HepG2 (cell line): ENCODE measurements around the gene CEP250. TPM values are rescaled to one million over a fixed set of nuclear protein-coding genes. Genes with fewer than 3 reads are reported as not detected.

Experiments
- ATAC-seq: fragments of 200-7000 bp; cut with Tn5 transposase; 3 replicates; pipeline ENCODE4 v1.9.1; 2020; ENCODE audit warnings: mild to moderate bottlenecking, moderate library complexity
- BruUV-seq: library from RNA; stranded (reverse); fragments of 400-500 nt; replicated peaks from 2 replicates; lab custom pipeline; 2021; lab: Mats Ljungman, UMichigan
- CTCF ChIA-PET: fragments of 300-600 bp; formaldehyde crosslinking; extraction: SDS; loops from one replicate; lab custom pipeline; 2021; ENCODE audit warnings: low total read pairs, inconsistent platforms, low intra/inter-chr PET ratio; lab: Yijun Ruan, JAX
- POLR2A ChIA-PET: fragments of 350-600 bp; sonication (Branson Sonifier 250); formaldehyde crosslinking; loops from one replicate; lab custom pipeline; 2020; ENCODE audit warnings: antibody characterized with exemption, inconsistent platforms; lab: Yijun Ruan, JAX
- DNase-seq: peaks from one replicate; pipeline ENCODE4 v3.0.0-alpha.2; 2015; ENCODE audit warnings: low spot score
- FAIRE-seq: peaks from 3 replicates; lab custom pipeline; 2011; peaks lifted over from hg19 to GRCh38; lab: Jason Lieb, UNC
- H2AFZ ChIP-seq: one replicate; pipeline ENCODE4 v1.6.1; 2011; ENCODE audit warnings: low read length, inconsistent platforms
- H3K27ac ChIP-seq: fragments of 300-600 bp; 3 replicates; pipeline ENCODE4 v1.8.0; 2011; ENCODE audit warnings: mixed run types, mild to moderate bottlenecking, mixed read lengths, low read length, inconsistent platforms; ENCODE audit not compliant: insufficient read depth; ENCODE audit errors: extremely low read length
- H3K27me3 ChIP-seq, 2 experiments: fragments of 200-600 bp in 1 of 2; 2 replicates in 1 of 2; 3 replicates in 1 of 2; pipeline versions ENCODE4 v1.6.0 to v1.8.0; 2011; ENCODE audit warnings: low read length in 2 of 2, mild to moderate bottlenecking in 2 of 2, moderate library complexity in 2 of 2, inconsistent platforms in 1 of 2; ENCODE audit not compliant: insufficient read depth in 2 of 2, control insufficient read depth in 1 of 2
- H3K36me3 ChIP-seq, 2 experiments: fragments of 200-600 bp in 1 of 2; replicated peaks in 1 of 2; 2 replicates in 1 of 2; 3 replicates in 1 of 2; pipeline versions ENCODE4 v1.5.1 to v1.8.0; 2011; ENCODE audit warnings: low read length in 2 of 2, inconsistent platforms in 1 of 2; ENCODE audit not compliant: insufficient read depth in 2 of 2, control insufficient read depth in 1 of 2
- H3K4me1 ChIP-seq: 2 replicates; pipeline ENCODE4 v1.5.1; 2012; ENCODE audit warnings: low read length, inconsistent platforms; ENCODE audit not compliant: insufficient read depth
- H3K4me2 ChIP-seq: 2 replicates; pipeline ENCODE4 v1.6.0; 2011; ENCODE audit warnings: low read depth, low read length, inconsistent platforms
- H3K4me3 ChIP-seq, 3 experiments: fragments of 200-600 bp in 1 of 3; sonication (generic), shearing (Covaris generic) in 1 of 3; replicated peaks in 1 of 3; 2 replicates each; pipeline ENCODE4 v1.5.1; 2011 to 2016; ENCODE audit warnings: low read length in 3 of 3, inconsistent platforms in 2 of 3, low read depth in 2 of 3, mild to moderate bottlenecking in 2 of 3, control low read depth in 1 of 3, mixed read lengths in 1 of 3; ENCODE audit not compliant: insufficient read depth in 1 of 3
- H3K79me2 ChIP-seq: one replicate; pipeline ENCODE4 v1.6.1; 2011; ENCODE audit warnings: low read length, inconsistent platforms; ENCODE audit not compliant: insufficient read depth
- H3K9ac ChIP-seq: 2 replicates; pipeline ENCODE4 v1.6.0; 2011; ENCODE audit warnings: mild to moderate bottlenecking, low read depth, low read length, inconsistent platforms; ENCODE audit not compliant: insufficient read depth
- H3K9me3 ChIP-seq: 2 replicates; pipeline ENCODE4 v1.5.1; 2012; ENCODE audit warnings: mild to moderate bottlenecking, low read length
- H4K20me1 ChIP-seq: 2 replicates; pipeline ENCODE4 v1.6.0; 2011; ENCODE audit warnings: inconsistent platforms, mild to moderate bottlenecking, low read length, moderate library complexity; ENCODE audit not compliant: insufficient read depth
- AFF4 ChIP-seq: sonication (generic); formaldehyde crosslinking; IDR thresholded peaks from 2 replicates; pipeline ENCODE4 v1.4.0; 2020; ENCODE audit warnings: missing genetic modification reagents
- ATRX ChIP-seq: sonication (generic); formaldehyde crosslinking; IDR thresholded peaks from 2 replicates; pipeline ENCODE4 v1.4.0; 2020; ENCODE audit warnings: missing genetic modification reagents, borderline replicate concordance
- BCLAF1 ChIP-seq: fragments of 450-650 bp; IDR thresholded peaks from 2 replicates; pipeline ENCODE4 v1.6.1; 2017; ENCODE audit warnings: mild to moderate bottlenecking
- ETV6 ChIP-seq: sonication (generic); formaldehyde crosslinking; conservative IDR thresholded peaks from 2 replicates; pipeline ENCODE4 v1.4.0; 2020; ENCODE audit warnings: missing genetic modification reagents
- EZH2 ChIP-seq: conservative IDR thresholded peaks from 2 replicates; pipeline ENCODE4 v1.6.1; 2012; ENCODE audit warnings: mild to moderate bottlenecking, low read depth, low read length, moderate library complexity
- KLF16 ChIP-seq, 2 experiments: sonication (generic) in 1 of 2; formaldehyde crosslinking in 1 of 2; IDR thresholded peaks; 2 replicates each; pipeline versions ENCODE4 v1.6.1 to v1.8.0; 2016 to 2023; ENCODE audit warnings: missing genetic modification reagents in 2 of 2, missing compliant biosample characterization in 1 of 2
- PATZ1 ChIP-seq: sonication (generic); formaldehyde crosslinking; IDR thresholded peaks from 2 replicates; pipeline ENCODE4 v1.4.0; 2020; ENCODE audit warnings: missing genetic modification reagents
- TBL1XR1 ChIP-seq: fragments of 150-350 bp; IDR thresholded peaks from 2 replicates; pipeline ENCODE4 v1.6.1; 2014; ENCODE audit warnings: borderline replicate concordance, low read length; ENCODE audit not compliant: partially characterized antibody
- YEATS2 ChIP-seq: sonication (generic); formaldehyde crosslinking; IDR thresholded peaks from 2 replicates; pipeline ENCODE4 v1.4.0; 2020; ENCODE audit warnings: missing genetic modification reagents, borderline replicate concordance
- ZFP37 ChIP-seq: sonication (generic); formaldehyde crosslinking; IDR thresholded peaks from 2 replicates; pipeline ENCODE4 v1.4.0; 2020; ENCODE audit warnings: missing genetic modification reagents, borderline replicate concordance
- ZFP82 ChIP-seq: sonication (generic); formaldehyde crosslinking; IDR thresholded peaks from 2 replicates; pipeline ENCODE4 v1.5.1; 2020; ENCODE audit warnings: mild to moderate bottlenecking, missing genetic modification reagents, borderline replicate concordance
- ZNF83 ChIP-seq: sonication (generic); formaldehyde crosslinking; IDR thresholded peaks from 2 replicates; pipeline ENCODE4 v1.4.0; 2020; ENCODE audit warnings: missing genetic modification reagents, mild to moderate bottlenecking, borderline replicate concordance
- ZNF841 ChIP-seq: sonication (generic); formaldehyde crosslinking; IDR thresholded peaks from 2 replicates; pipeline ENCODE4 v1.8.1; 2023; ENCODE audit warnings: missing genetic modification reagents, borderline replicate concordance
- WGBS: methylation state at CpG from one replicate; pipeline ENCODE4 v1.1.6; 2017; ENCODE audit warnings: low lambda C conversion rate; 5-methylcytosine and 5-hydroxymethylcytosine counted together
- in situ Hi-C: cut with HindIII; loops from 2 replicates; pipeline ENCODE4 v1.10.0; 2017; ENCODE audit warnings: low pct_unique_long_range_greater_than_20kb; ENCODE audit not compliant: extremely low pct_ligation_motif_present
- intact Hi-C: fragments of 100-400 bp; cut with micrococcal nuclease; formaldehyde crosslinking; loops from one replicate; pipeline ENCODE4 v1.10.0; 2022; ENCODE audit not compliant: unreplicated experiment
- polyA plus RNA-seq, 8 experiments: library from polyadenylated mRNA; depleted of rRNA in 3 of 8; stranded (reverse) in 7 of 8; unstranded in 1 of 8; fragments of >200 nt; fragmentation: Illumina TruSeq in 4 of 8; extraction: Trizol in 4 of 8; gene quantifications; 2 replicates each; pipeline versions ENCODE4 v1.2.1 to v1.2.3, GENCODE V29; 2011 to 2016; ENCODE audit warnings: low read depth in 4 of 8, missing spikeins in 1 of 8, mixed read lengths in 1 of 8; ENCODE audit not compliant: insufficient read depth in 1 of 8
- total RNA-seq, 5 experiments: library from RNA; depleted of rRNA; stranded (reverse); fragments of >200 nt; fragmentation: Illumina TruSeq; extraction: Trizol; gene quantifications; 2 replicates each; pipeline ENCODE4 v1.2.3, GENCODE V29; 2016; ENCODE audit warnings: low read depth in 1 of 5
- TF ChIP-seq, protein P1 (sequence below): sonication (generic); formaldehyde crosslinking; IDR thresholded peaks from 2 replicates; pipeline ENCODE4 v1.5.1; 2020; ENCODE audit warnings: missing genetic modification reagents, mild to moderate bottlenecking, borderline replicate concordance

Gene CEP250
- total and polyA plus RNA-seq, 2 of the 13 experiments (the other 11 are each of a cell fraction or from before 2014, with no cell fraction given), result 28.8 to 55.3 TPM

DNA sequence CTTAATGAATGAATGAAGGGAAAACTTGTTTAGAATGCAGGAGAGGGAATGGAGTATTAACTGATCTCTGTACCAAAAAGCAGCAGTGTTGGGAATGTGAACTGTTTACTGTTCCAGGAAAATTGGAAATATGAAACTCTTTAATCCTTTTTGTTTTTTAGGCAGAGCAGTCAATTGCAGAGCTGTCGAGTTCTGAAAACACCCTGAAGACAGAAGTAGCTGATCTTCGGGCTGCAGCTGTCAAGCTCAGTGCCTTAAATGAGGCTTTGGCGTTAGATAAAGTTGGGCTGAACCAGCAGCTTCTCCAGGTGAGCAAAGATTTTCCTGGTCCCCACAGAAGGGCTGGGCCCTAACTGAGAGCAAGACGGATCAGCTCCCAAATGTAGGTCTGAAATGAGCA, 20.9 kb downstream of the CEP250 start:
- no peak for ATAC-seq
- intact Hi-C loops (no loop called here), in situ Hi-C loops (no loop called here)
- H4K20me1 ChIP-seq, result no peaks in the 10 kb centered on the region
- H3K9me3 ChIP-seq, result no peaks in the 10 kb centered on the region
- 100% methylated on average over 4 of the region's 4 CpGs for WGBS
- H3K27ac ChIP-seq, result no peak overlapping the region
- no peaks in the 10 kb centered on the region for H3K27me3 ChIP-seq
- CTCF ChIA-PET, result no interaction called here
- no peak overlapping the region for H3K4me2 ChIP-seq
- no peak overlapping the region for H2AFZ ChIP-seq
- no peak for FAIRE-seq
- no peak overlapping the region for H3K9ac ChIP-seq
- H3K4me3 ChIP-seq, result no peak overlapping the region
- peaks cover 52% of the 10 kb centered on the region for H3K4me1 ChIP-seq
- peaks cover 54 to 88% of the 10 kb centered on the region in 2 experiments for H3K36me3 ChIP-seq
- DNase-seq, result no peak
- no peaks in the 10 kb centered on the region for H3K79me2 ChIP-seq
- BruUV-seq, result no TSS peak
- POLR2A ChIA-PET, result interaction anchor here (1.5 kb wide), 1 partner anchor 13 kb away, joined by 3 read pairs; no protein-coding TSS in a partner anchor
- no peak for TF ChIP-seq AFF4
- TF ChIP-seq ATRX (CRISPR knock-in tag), result no peak
- no peak for TF ChIP-seq BCLAF1
- no peak for TF ChIP-seq YEATS2
- no peak for TF ChIP-seq EZH2
- TF ChIP-seq TBL1XR1, result no peak
- TF ChIP-seq ZFP37 (CRISPR knock-in tag), result no peak
- no peak for TF ChIP-seq ETV6
- no peak for TF ChIP-seq KLF16 (CRISPR knock-in tag; IDR thresholded peaks at IDR 0.05)
- TF ChIP-seq ZNF841 (CRISPR knock-in tag), result no peak
- no peak for TF ChIP-seq PATZ1
- TF ChIP-seq ZFP82 (CRISPR knock-in tag), result no peak
- TF ChIP-seq, protein P1, sequence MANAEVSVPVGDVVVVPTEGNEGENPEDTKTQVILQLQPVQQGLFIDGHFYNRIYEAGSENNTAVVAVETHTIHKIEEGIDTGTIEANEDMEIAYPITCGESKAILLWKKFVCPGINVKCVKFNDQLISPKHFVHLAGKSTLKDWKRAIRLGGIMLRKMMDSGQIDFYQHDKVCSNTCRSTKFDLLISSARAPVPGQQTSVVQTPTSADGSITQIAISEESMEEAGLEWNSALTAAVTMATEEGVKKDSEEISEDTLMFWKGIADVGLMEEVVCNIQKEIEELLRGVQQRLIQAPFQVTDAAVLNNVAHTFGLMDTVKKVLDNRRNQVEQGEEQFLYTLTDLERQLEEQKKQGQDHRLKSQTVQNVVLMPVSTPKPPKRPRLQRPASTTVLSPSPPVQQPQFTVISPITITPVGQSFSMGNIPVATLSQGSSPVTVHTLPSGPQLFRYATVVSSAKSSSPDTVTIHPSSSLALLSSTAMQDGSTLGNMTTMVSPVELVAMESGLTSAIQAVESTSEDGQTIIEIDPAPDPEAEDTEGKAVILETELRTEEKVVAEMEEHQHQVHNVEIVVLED (CRISPR knock-in tag), result no peak
- no peak for TF ChIP-seq ZNF83 (CRISPR knock-in tag)
